HG02798 (cell line): ENCODE measurements around the gene DAPP1.
A peak's percentile ranks its signal among the peaks of the same experiment; 100 is the strongest.

Experiments used
- ATAC-seq: cut with Tn5 transposase; IDR thresholded peaks from one replicate; pipeline ENCODE4 v1.9.1; 2021; ENCODE audit warnings: mild to moderate bottlenecking; ENCODE audit not compliant: unreplicated experiment, poor library complexity

The DAPP1 gene

DNA sequence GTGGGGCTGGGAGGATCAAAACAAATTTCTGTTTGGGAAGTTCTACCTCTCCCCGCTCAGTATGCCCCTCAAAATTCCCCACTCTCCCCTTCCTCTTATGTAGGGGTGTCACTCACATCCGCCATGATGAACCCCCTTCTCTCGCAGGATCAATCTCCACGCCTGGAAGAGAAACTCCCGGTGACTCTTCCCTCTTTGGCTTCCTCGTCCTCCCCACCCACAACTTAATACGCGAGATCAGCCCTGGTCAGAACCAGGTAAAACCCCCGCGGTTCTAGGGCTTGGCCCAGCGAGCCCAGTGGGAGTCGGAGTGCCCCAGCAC lies 77.2 kb downstream of the DAPP1 start:
- ATAC-seq = no peak

DNA sequence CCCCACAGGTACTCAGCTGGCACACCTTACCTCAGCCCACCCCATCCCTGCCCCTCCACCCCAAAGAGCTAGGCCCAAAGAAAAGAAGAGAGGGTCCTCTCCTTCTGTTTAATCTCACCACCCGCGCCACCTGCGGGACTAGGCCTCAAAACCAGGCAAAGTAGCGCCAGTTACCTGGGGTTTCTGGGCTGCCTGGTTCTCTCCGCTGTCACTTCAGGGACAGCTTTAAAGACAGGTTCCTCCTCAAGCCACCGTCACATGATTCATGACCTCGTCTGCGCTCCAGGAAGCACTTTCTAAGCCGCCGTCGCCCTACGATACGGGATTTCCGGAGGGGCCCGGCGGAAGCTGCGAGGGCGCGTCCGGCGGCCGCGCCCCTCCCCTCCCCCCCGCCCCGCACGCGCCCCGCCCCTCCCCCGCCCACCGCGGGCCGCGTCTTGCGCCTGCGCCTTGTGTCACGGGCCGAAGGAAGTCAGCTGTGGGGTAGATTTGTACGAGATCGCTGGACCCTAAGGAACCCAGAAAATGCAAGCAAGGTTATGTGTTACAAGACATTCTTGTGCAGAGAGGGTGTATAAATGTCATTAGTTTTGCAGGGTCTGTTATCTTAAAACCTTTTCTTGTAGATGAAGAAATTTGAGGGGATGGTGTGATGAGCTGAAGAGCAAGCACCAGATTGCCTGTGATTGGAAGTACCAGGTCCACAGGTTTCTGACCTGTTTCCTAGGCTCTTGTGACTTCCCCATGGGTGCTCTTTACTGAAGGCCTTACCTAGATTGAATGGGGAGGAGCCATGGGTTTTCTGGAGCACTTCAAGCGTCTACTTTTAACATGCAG lies 77.8 kb downstream of the DAPP1 start, which contains the start of gene LAMTOR3:
TSS of gene LAMTOR3 (minus strand) at position 267 of the 837 bp plus-strand sequence. CDS start 464 bp downstream, outside the sequence.
- peak; percentile 100 for ATAC-seq

DNA sequence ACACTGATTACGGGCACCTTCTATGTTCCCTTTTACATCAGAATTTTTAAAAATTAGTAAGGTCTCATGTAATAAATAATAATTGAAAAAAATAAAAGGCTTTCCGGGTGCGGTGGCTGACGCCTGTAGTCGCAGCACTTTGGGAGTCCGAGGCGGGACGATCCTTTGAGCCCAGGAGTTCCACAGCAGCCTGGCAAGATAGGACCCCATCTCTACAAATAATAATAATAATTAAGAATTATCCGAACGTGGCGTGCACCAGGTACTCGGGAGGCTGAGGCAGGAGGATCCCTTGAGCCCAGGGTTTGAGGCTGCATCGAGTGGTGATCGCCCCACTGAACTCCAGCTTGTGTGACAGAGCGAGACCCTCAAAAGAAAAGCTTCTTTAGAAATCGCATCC lies 78.4 kb downstream of the DAPP1 start:
- ATAC-seq = no peak

DNA sequence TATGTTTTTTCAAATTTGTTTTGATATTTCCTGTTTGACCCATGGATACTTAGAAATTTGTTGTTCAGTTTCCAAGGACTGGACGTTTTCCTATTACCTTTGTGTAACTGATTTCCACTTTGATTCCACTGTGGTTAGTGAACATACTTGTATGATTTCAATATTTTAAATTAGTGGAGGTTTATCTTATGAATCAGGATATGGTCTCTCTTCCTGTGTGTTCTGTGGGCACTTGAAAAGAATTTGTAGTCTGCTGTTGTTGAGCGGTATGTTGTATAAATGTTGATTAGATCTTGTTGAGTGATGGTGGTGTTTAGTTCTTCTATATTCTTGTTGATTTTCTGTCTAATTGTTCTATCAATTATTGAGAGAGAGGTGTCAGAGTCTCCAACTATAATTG lies 98.8 kb downstream of the DAPP1 start:
- ATAC-seq = no peak

DNA sequence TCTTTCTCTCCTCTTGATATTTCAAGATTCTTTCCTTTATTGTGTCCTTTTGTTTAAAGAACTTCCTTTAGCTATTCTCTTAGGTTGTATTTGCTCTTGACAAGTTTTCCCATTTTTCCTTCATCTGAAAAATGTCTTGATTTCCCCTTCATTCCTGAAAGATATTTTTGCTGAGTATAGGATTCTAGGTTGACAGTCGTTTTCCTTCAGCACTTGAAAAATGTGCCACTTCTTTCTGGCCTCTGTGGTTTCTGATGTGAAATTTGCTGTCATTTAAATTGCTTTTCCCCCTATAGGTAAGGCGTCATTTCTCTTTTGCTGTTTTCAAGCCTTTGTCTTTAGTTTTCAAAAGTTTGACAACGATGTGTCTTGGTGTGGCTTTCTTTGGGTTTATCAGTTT lies 100.9 kb downstream of the DAPP1 start:
- no peak for ATAC-seq

DNA sequence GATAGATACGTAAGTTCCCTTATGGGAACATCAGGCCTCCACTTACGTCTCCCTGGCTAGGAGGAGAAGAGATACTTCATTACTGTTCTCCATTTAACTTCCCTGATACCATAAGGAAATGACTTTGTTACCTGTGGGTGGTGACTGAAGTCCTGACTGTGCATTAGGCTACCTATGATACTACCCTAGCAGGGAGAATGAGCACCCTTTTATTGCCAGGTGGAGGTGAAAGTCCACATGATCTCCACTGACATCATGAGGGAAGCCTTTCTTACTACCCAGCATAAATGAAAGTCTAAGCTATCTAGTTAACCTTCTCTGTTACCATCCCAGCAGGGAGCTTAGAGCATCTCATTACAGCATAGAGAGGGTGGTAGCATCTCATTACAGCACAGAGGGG lies 102.0 kb downstream of the DAPP1 start:
- ATAC-seq = no peak
